ENCODE measurements around the gene RASD2.
"Not testable (repeated sequence)": the region's sequence is repeated elsewhere in the genome, so short reads cannot be mapped to it uniquely, and the experiment has no call there.

Gene RASD2

GRCh38 chr22:35509960-35510359, 30.7 kb upstream of the RASD2 start:
- DNase-seq, result no peak
- no peak overlapping the region for H3K27ac ChIP-seq
- H3K36me3 ChIP-seq (replicated peaks), result no peaks in the 10 kb centered on the region
- no peak for TF ChIP-seq CTCF (IDR thresholded peaks at IDR 0.05; ENCODE audit: low read depth, low read length, missing control alignments)
- no peak overlapping the region for H3K4me3 ChIP-seq (ENCODE audit: low read depth, low read length)
- in situ Hi-C loops (cut with HindIII; ENCODE audit: low pct_ligation_motif_present, low sequenced_read_pairs), result no loop called here
- peaks cover 3% of the 10 kb centered on the region for H3K27me3 ChIP-seq (replicated peaks)

GRCh38 chr22:35510481-35510934, 30.1 kb upstream of the RASD2 start:
- DNase-seq, result no peak
- Histone ChIP-seq H3K27ac (no peak overlapping the region), H3K4me3 (ENCODE audit: low read depth, low read length) (no peak overlapping the region), H3K36me3 (replicated peaks) (no peaks in the 10 kb centered on the region), H3K27me3 (replicated peaks) (peaks cover 3% of the 10 kb centered on the region)
- no peak for TF ChIP-seq CTCF (IDR thresholded peaks at IDR 0.05; ENCODE audit: low read depth, low read length, missing control alignments)
- in situ Hi-C loops (cut with HindIII; ENCODE audit: low pct_ligation_motif_present, low sequenced_read_pairs), result no loop called here

GRCh38 chr22:35510951-35511350, 29.7 kb upstream of the RASD2 start:
- in situ Hi-C loops (cut with HindIII; ENCODE audit: low pct_ligation_motif_present, low sequenced_read_pairs), result no loop called here
- DNase-seq, result no peak
- Histone ChIP-seq H3K27ac (no peak overlapping the region), H3K36me3 (replicated peaks) (no peaks in the 10 kb centered on the region), H3K4me3 (ENCODE audit: low read depth, low read length) (no peak overlapping the region), H3K27me3 (replicated peaks) (peaks cover 3% of the 10 kb centered on the region)
- TF ChIP-seq CTCF (IDR thresholded peaks at IDR 0.05; ENCODE audit: low read depth, low read length, missing control alignments), result no peak

GRCh38 chr22:35514366-35514765, 26.3 kb upstream of the RASD2 start:
- peaks cover 3% of the 10 kb centered on the region for H3K27me3 ChIP-seq (replicated peaks)
- H3K27ac ChIP-seq, result no peak overlapping the region
- in situ Hi-C loops (cut with HindIII; ENCODE audit: low pct_ligation_motif_present, low sequenced_read_pairs), result no loop called here
- no peak for DNase-seq
- no peak for TF ChIP-seq CTCF (IDR thresholded peaks at IDR 0.05; ENCODE audit: low read depth, low read length, missing control alignments)
- no peak overlapping the region for H3K4me3 ChIP-seq (ENCODE audit: low read depth, low read length)
- H3K36me3 ChIP-seq (replicated peaks), result no peaks in the 10 kb centered on the region

GRCh38 chr22:35515952-35516351, 24.7 kb upstream of the RASD2 start:
- H3K27ac ChIP-seq; DNase-seq; in situ Hi-C loops (cut with HindIII; ENCODE audit: low pct_ligation_motif_present, low sequenced_read_pairs); H3K36me3 ChIP-seq (replicated peaks); H3K27me3 ChIP-seq (replicated peaks); H3K4me3 ChIP-seq (ENCODE audit: low read depth, low read length): not testable (repeated sequence)

- no peaks in the 10 kb centered on the region for H3K36me3 ChIP-seq (replicated peaks)
- no peak overlapping the region for H3K27ac ChIP-seq
- no peak overlapping the region for H3K4me3 ChIP-seq (ENCODE audit: low read depth, low read length)
- TF ChIP-seq CTCF (IDR thresholded peaks at IDR 0.05; ENCODE audit: low read depth, low read length, missing control alignments), result no peak
- DNase-seq, result no peak
- in situ Hi-C loops (cut with HindIII; ENCODE audit: low pct_ligation_motif_present, low sequenced_read_pairs), result no loop called here
- peaks cover 3% of the 10 kb centered on the region for H3K27me3 ChIP-seq (replicated peaks)
These were observed 23.9 kb upstream of the RASD2 start for GRCh38 chr22:35516723-35517122.

All from brain microvascular endothelial cell (primary cell).